Neuronal stem cell (in vitro differentiated cells): ENCODE measurements around the gene RNH1.

ENCODE experiments used
- DNase-seq: peaks from one replicate; pipeline ENCODE4 v3.0.0-alpha.2; 2013; ENCODE audit warnings: low spot score
- H2AFZ ChIP-seq: one replicate; pipeline ENCODE4 v1.6.1; 2013; ENCODE audit warnings: mild to moderate bottlenecking, low read length, inconsistent platforms
- H2AK5ac ChIP-seq: 2 replicates; pipeline ENCODE4 v1.6.1; 2013; ENCODE audit warnings: low read depth, mild to moderate bottlenecking, inconsistent platforms, low read length, moderate library complexity, mixed read lengths
- H2BK120ac ChIP-seq: 2 replicates; pipeline ENCODE4 v1.6.1; 2013; ENCODE audit warnings: low read depth, mild to moderate bottlenecking, inconsistent platforms, low read length, moderate library complexity, mixed read lengths
- H2BK12ac ChIP-seq: one replicate; pipeline ENCODE4 v1.6.1; 2013; ENCODE audit warnings: low read length, inconsistent platforms
- H2BK15ac ChIP-seq: 2 replicates; pipeline ENCODE4 v1.6.1; 2013; ENCODE audit warnings: mild to moderate bottlenecking, low read length, inconsistent platforms, mixed read lengths
- H2BK5ac ChIP-seq: one replicate; pipeline ENCODE4 v1.6.1; 2013; ENCODE audit warnings: inconsistent platforms, mild to moderate bottlenecking, low read length, moderate library complexity
- H3K14ac ChIP-seq: one replicate; pipeline ENCODE4 v1.6.1; 2013; ENCODE audit warnings: low read length, inconsistent platforms
- H3K18ac ChIP-seq: 2 replicates; pipeline ENCODE4 v1.6.1; 2013; ENCODE audit warnings: low read length, inconsistent platforms
- H3K23ac ChIP-seq: 2 replicates; pipeline ENCODE4 v1.6.1; 2013; ENCODE audit warnings: low read depth, mild to moderate bottlenecking, mixed read lengths, low read length, inconsistent platforms; ENCODE audit not compliant: poor library complexity
- H3K27ac ChIP-seq: replicated peaks from 3 replicates; pipeline ENCODE4 v1.5.1; 2013; ENCODE audit warnings: low read length, inconsistent platforms
- H3K27me3 ChIP-seq, 3 experiments: 2 replicates each; pipeline ENCODE4 v1.6.1; 2013; ENCODE audit warnings: low read length in 3 of 3, mild to moderate bottlenecking in 2 of 3, inconsistent platforms in 1 of 3, low read depth in 1 of 3, mixed read lengths in 1 of 3, moderate library complexity in 1 of 3; ENCODE audit not compliant: control insufficient read depth in 3 of 3, insufficient read depth in 3 of 3
- H3K36me3 ChIP-seq, 2 donors: replicated peaks in 1 of 2; 2 replicates each; pipeline ENCODE4 v1.6.1; 2013; ENCODE audit warnings: low read length in 2 of 2; ENCODE audit not compliant: control insufficient read depth in 2 of 2, insufficient read depth in 2 of 2
- H3K4ac ChIP-seq: 2 replicates; pipeline ENCODE4 v1.6.1; 2013; ENCODE audit warnings: inconsistent platforms, mild to moderate bottlenecking, low read length, moderate library complexity
- H3K4me1 ChIP-seq, 2 donors: 1 replicate in 1 of 2; 2 replicates in 1 of 2; pipeline ENCODE4 v1.6.1; 2013; ENCODE audit warnings: low read length in 2 of 2, low read depth in 1 of 2; ENCODE audit not compliant: control insufficient read depth in 2 of 2, insufficient read depth in 1 of 2
- H3K4me2 ChIP-seq: one replicate; pipeline ENCODE4 v1.6.1; 2013; ENCODE audit warnings: mild to moderate bottlenecking, low read length, inconsistent platforms; ENCODE audit not compliant: insufficient read depth, poor library complexity, severe bottlenecking
- H3K4me3 ChIP-seq, 2 donors: 2 replicates each; pipeline ENCODE4 v1.5.1; 2013; ENCODE audit warnings: low read length in 2 of 2, mild to moderate bottlenecking in 2 of 2, inconsistent platforms in 1 of 2, moderate library complexity in 1 of 2
- H3K79me1 ChIP-seq: one replicate; pipeline ENCODE4 v1.6.1; 2013; ENCODE audit warnings: low read depth, mild to moderate bottlenecking, inconsistent platforms, low read length, moderate library complexity
- H3K9ac ChIP-seq: one replicate; pipeline ENCODE4 v1.6.1; 2013; ENCODE audit warnings: mild to moderate bottlenecking, low read depth, low read length, inconsistent platforms; ENCODE audit not compliant: poor library complexity
- H3K9me3 ChIP-seq, 2 donors: replicated peaks in 1 of 2; 2 replicates each; pipeline versions ENCODE3 to v1.6.1; 2013; ENCODE audit warnings: low read length in 2 of 2, mild to moderate bottlenecking in 2 of 2, inconsistent platforms in 1 of 2, low read depth in 1 of 2, mixed read lengths in 1 of 2, moderate library complexity in 1 of 2; ENCODE audit not compliant: control insufficient read depth in 2 of 2, insufficient read depth in 1 of 2
- H4K8ac ChIP-seq: one replicate; pipeline ENCODE4 v1.6.1; 2013; ENCODE audit warnings: low read depth, mild to moderate bottlenecking, inconsistent platforms, low read length, moderate library complexity
- H4K91ac ChIP-seq: one replicate; pipeline ENCODE4 v1.6.1; 2013; ENCODE audit warnings: low read length, low read depth, mild to moderate bottlenecking, inconsistent platforms; ENCODE audit not compliant: poor library complexity
- WGBS, 2 donors: extraction: QIAGEN DNeasy Blood & Tissue Kit; methylation state at CpG; one replicate each; pipeline ENCODE4 v1.1.7; 2013; ENCODE audit warnings: missing lambda C conversion rate in 2 of 2, mixed read lengths in 1 of 2; ENCODE audit not compliant: insufficient read length in 2 of 2, insufficient replicate concordance in 1 of 2; ENCODE audit errors: extremely low coverage in 2 of 2; 5-methylcytosine and 5-hydroxymethylcytosine counted together

The RNH1 gene

GRCh38 chr11:452203-452744, 54.8 kb downstream of the RNH1 start:
- Histone ChIP-seq H3K23ac (no peak overlapping the region), H3K4ac (no peak overlapping the region), H3K4me2 (no peak overlapping the region), H3K18ac (no peak overlapping the region), H3K79me1 (peaks cover 30% of the 10 kb centered on the region), H2BK12ac (no peak overlapping the region), H4K8ac (no peak overlapping the region), H2BK5ac (no peak overlapping the region), H2AFZ (no peak overlapping the region), H3K9me3 (no peaks in the 10 kb centered on the region), H2BK120ac (no peak overlapping the region), H3K27ac (no peak overlapping the region), H2BK15ac (no peak overlapping the region), H3K27me3 (no peaks in the 10 kb centered on the region), H2AK5ac (no peak overlapping the region), H3K14ac (no peak overlapping the region), H3K4me1 (peaks cover 10 to 12% of the 10 kb centered on the region in 2 donors), H3K9ac (peak overlapping the region; percentile 30), H3K36me3 (peaks cover 12 to 46% of the 10 kb centered on the region in 2 donors), H4K91ac (no peak overlapping the region), H3K4me3 (no peak overlapping the region)
- WGBS, 2 donors, result no CpG with 5 or more reads among the region's 12 CpGs
- DNase-seq, result no peak

DNA sequence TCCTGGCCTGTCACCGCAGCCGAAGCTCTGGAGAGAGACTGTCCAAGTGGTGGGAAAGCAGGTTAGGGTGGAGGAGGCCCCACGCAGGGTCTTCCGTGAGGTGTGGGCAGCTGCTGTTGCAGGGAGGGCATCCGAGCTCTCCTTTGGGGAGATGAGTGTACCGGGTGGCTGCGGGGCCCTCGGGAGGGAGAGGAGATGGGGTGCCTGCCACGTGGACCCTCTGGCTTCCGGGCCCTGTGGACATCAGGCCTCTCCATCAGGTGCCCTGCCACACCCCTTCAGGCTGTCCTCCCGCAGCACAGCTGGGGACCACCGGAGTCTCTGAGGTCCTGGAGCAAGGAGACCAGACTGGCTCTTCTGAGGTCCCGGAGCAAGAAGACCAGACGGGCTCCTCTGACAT, 55.3 kb downstream of the RNH1 start:
- peaks cover 10 to 12% of the 10 kb centered on the region in 2 donors for H3K4me1 ChIP-seq
- H3K4me3 ChIP-seq, result peak overlapping the region in 1 of 2 donors; percentile 65
- no peak overlapping the region for H3K4me2 ChIP-seq
- no peak overlapping the region for H2BK5ac ChIP-seq
- no peak overlapping the region for H3K18ac ChIP-seq
- no peak overlapping the region for H3K14ac ChIP-seq
- WGBS, 2 donors, result no CpG with 5 or more reads among the region's 14 CpGs
- no peaks in the 10 kb centered on the region for H3K9me3 ChIP-seq
- no peak overlapping the region for H2BK12ac ChIP-seq
- H2BK120ac ChIP-seq, result no peak overlapping the region
- H2AFZ ChIP-seq, result no peak overlapping the region
- no peak overlapping the region for H4K91ac ChIP-seq
- peak overlapping the region; percentile 47 for H2AK5ac ChIP-seq
- no peak overlapping the region for H3K27ac ChIP-seq
- no peak for DNase-seq
- no peaks in the 10 kb centered on the region for H3K27me3 ChIP-seq
- no peak overlapping the region for H3K4ac ChIP-seq
- peaks cover 10 to 42% of the 10 kb centered on the region in 2 donors for H3K36me3 ChIP-seq
- peak overlapping the region; percentile 17 for H3K23ac ChIP-seq
- peak overlapping the region; percentile 92 for H3K9ac ChIP-seq
- H2BK15ac ChIP-seq, result no peak overlapping the region
- H4K8ac ChIP-seq, result no peak overlapping the region
- peaks cover 30% of the 10 kb centered on the region for H3K79me1 ChIP-seq

GRCh38 chr11:450809-451451, 56.1 kb downstream of the RNH1 start:
- Histone ChIP-seq H2AK5ac (peak overlapping the region; percentile 34), H2BK15ac (no peak overlapping the region), H3K14ac (peak overlapping the region; percentile 82), H2BK12ac (no peak overlapping the region), H3K79me1 (peaks cover 30% of the 10 kb centered on the region), H3K18ac (peak overlapping the region; percentile 95), H3K36me3 (peaks cover 10 to 42% of the 10 kb centered on the region in 2 donors), H3K27ac (no peak overlapping the region), H3K9ac (peak overlapping the region; percentile 92), H4K91ac (no peak overlapping the region), H3K4me2 (peak overlapping the region; percentile 92), H2AFZ (peak overlapping the region; percentile 80), H3K4ac (no peak overlapping the region), H2BK5ac (peak overlapping the region; percentile 85), H2BK120ac (peak overlapping the region; percentile 29), H3K9me3 (no peaks in the 10 kb centered on the region), H3K27me3 (no peaks in the 10 kb centered on the region), H3K23ac (peak overlapping the region; percentile 99), H3K4me3 (peak overlapping the region; percentile 65 to 99), H4K8ac (no peak overlapping the region), H3K4me1 (peaks cover 10 to 12% of the 10 kb centered on the region in 2 donors)
- peak; percentile 46 for DNase-seq
- no CpG with 5 or more reads among the region's 46 CpGs for WGBS, 2 donors
